Neuron (in vitro differentiated cells): ENCODE results near the gene CXCL1.
"Not testable (repeated sequence)": the region's sequence is repeated elsewhere in the genome, so short reads cannot be mapped to it uniquely, and the experiment has no call there.

Source experiments
- H2AFZ ChIP-seq: one replicate; pipeline ENCODE4 v1.6.1; 2013; ENCODE audit warnings: low read depth, mild to moderate bottlenecking, inconsistent platforms, low read length, moderate library complexity
- H3K27me3 ChIP-seq: one replicate; pipeline ENCODE4 v1.6.1; 2013; ENCODE audit warnings: low read length; ENCODE audit not compliant: insufficient read depth
- H3K36me3 ChIP-seq: one replicate; pipeline ENCODE4 v1.6.1; 2013; ENCODE audit warnings: low read length; ENCODE audit not compliant: insufficient read depth
- H3K4me1 ChIP-seq: one replicate; pipeline ENCODE4 v1.6.1; 2013; ENCODE audit warnings: low read length; ENCODE audit not compliant: insufficient read depth
- H3K4me3 ChIP-seq: 2 replicates; pipeline ENCODE4 v1.5.1; 2013; ENCODE audit warnings: mild to moderate bottlenecking, low read length, moderate library complexity
- H3K9me3 ChIP-seq: one replicate; pipeline ENCODE4 v1.6.1; 2013; ENCODE audit warnings: low read length

The CXCL1 gene

DNA sequence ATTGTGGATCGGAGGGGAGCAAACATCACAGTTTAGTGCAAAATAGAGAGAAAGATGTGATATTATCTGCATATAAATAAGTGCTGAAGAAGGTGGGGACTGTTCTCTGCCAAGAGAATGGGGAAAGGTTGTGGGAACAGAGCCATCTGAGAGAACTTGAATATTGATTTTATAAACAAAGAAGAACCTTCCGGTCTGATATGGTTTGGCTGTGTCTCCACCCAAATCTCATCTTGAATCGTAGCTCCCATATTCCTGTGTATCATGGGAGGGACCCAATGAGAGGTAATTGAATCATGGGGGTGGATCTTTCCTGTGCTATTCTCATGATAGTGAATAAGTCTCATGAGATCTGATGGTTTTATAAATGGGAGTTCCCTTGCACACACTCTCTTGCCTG, 30.1 kb downstream of the CXCL1 start:
- H3K27me3 ChIP-seq, H3K4me3 ChIP-seq, H3K9me3 ChIP-seq, H3K4me1 ChIP-seq, H2AFZ ChIP-seq, H3K36me3 ChIP-seq: not testable (repeated sequence)

DNA sequence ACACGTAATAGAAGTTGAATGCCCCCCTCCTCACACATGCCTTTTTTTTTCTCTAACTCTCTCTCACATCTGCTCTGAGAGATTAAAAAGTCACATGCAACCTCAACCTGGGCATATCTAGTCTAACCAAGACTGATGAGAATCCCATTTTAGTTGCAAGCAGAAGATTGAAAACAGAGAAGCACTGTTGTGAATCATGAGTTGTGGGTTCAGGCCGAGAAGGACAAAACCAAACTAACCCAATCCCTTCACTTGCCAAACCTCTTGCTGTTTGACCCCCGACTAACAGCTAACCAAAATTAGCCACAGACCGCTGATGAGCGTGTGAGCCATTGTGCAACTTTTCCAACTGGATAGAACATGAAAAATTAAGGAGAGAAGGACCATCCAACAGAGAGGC, 31.8 kb downstream of the CXCL1 start:
- H3K4me1 ChIP-seq, result no peaks in the 10 kb centered on the region
- no peaks in the 10 kb centered on the region for H3K9me3 ChIP-seq
- no peaks in the 10 kb centered on the region for H3K27me3 ChIP-seq
- no peak overlapping the region for H3K4me3 ChIP-seq
- no peaks in the 10 kb centered on the region for H3K36me3 ChIP-seq
- no peak overlapping the region for H2AFZ ChIP-seq

DNA sequence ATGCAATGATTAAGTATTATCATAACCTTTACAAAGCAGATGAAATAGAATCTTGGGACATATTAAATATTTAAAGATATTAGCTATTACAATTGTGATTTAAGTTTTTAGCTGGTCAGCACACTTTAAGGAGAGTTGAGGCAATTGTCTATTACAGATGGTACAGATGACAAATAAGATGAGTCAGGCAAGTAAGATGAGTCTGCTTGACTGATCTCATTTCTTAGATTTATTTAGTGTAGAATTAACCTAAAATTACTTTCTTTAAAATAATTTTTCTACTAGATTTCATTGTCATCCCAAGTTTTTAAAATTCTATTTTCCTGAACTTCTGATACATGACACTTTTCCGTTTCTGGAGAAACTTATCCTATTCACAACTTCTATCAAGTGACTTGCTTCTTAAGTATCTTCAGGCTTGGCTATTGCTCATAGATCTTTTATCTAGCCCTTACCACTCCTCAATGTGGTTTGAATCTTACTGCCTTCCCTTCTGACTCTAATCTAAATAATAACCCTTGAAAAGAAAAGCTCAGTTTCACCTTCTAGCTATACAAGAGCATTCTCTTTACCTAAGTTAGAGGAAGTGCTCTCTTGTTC, 32.9 kb downstream of the CXCL1 start:
- no peaks in the 10 kb centered on the region for H3K4me1 ChIP-seq
- H3K9me3 ChIP-seq, result no peaks in the 10 kb centered on the region
- H2AFZ ChIP-seq, result no peak overlapping the region
- H3K4me3 ChIP-seq, result no peak overlapping the region
- no peaks in the 10 kb centered on the region for H3K36me3 ChIP-seq
- H3K27me3 ChIP-seq, result no peaks in the 10 kb centered on the region

DNA sequence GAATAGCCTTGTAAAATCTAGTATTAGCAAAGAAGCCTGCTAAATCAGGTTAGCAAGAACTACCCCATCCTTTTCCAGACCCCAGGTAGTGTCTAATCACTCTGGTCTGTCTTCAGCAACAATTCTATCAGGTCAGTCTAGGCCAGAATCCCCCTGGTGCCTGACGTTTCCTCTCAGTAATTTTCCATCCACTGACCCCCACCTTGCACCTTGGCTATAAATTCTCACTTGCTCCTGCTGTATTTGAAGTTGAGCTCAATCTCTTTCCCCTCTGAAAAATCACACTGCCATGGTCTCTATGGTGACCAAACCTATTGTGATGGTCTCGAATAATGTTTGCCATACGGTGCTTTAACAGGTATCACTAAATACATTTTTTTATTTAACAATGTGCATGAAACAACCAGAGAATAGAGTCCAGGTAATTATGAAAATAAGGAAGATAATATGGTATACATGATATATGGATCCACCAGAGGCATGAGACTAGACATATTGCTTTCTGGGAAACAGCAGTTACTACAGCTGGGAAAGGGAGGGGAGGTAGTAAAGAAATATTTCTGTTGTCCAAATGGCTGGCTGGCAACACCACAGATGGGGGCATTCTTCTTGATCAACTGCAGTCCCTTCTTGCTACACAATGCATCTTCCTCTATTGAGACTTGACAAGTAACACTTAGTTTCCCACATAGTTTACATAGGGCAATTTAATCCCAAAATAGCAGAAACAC, 33.8 kb downstream of the CXCL1 start:
- Histone ChIP-seq H2AFZ (no peak overlapping the region), H3K4me1 (no peaks in the 10 kb centered on the region), H3K4me3 (no peak overlapping the region), H3K9me3 (no peaks in the 10 kb centered on the region), H3K27me3 (no peaks in the 10 kb centered on the region), H3K36me3 (no peaks in the 10 kb centered on the region)

DNA sequence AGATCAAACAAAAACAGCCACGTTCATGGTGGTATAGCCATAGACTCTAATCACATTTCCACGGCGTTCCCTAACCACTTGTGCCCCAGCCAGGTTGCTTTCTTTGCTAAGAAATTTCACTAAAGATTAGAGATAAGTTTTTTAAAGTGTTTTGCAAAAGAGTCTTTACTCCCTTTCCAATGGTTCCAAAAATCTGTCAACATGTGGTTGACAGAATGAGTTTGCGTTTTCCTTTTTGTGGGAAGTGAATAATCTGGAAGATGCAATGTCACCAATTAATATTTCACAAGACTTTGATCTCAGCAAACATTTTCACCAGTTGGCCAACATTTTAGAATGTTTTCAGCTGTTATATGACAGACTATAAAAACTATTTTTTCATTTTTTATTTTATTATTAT, 35.3 kb downstream of the CXCL1 start:
- Histone ChIP-seq H3K27me3 (no peaks in the 10 kb centered on the region), H3K36me3 (no peaks in the 10 kb centered on the region), H3K9me3 (no peaks in the 10 kb centered on the region), H2AFZ (no peak overlapping the region), H3K4me1 (no peaks in the 10 kb centered on the region), H3K4me3 (no peak overlapping the region)

- Histone ChIP-seq H2AFZ (no peak overlapping the region), H3K36me3 (no peaks in the 10 kb centered on the region), H3K27me3 (no peaks in the 10 kb centered on the region), H3K4me3 (no peak overlapping the region), H3K9me3 (no peaks in the 10 kb centered on the region), H3K4me1 (no peaks in the 10 kb centered on the region)
Observed at GRCh38 chr4:73908965-73909364, 39.8 kb downstream of the CXCL1 start.

DNA sequence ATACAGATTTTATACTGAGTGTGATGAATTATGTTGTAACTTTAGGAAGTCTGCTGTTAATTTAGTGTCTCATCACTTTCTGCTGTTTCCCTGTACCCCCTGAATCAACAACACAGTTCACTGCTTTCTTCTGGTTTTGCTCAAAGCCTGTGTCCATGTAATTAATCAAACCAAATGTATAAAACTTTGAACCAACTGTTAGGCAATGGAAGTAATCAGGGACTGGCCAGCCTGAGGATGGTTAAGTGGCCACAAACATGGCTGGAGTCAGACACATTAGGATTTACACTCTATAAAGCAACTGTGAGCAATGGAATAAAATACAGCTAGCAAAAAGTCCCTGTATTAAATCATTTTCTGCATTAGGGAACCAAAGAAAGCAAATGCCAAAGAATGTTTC, 42.6 kb downstream of the CXCL1 start:
- no peak overlapping the region for H3K4me3 ChIP-seq
- H3K27me3 ChIP-seq, result no peaks in the 10 kb centered on the region
- H2AFZ ChIP-seq, result no peak overlapping the region

GRCh38 chr4:73912191-73912590, 43.0 kb downstream of the CXCL1 start:
- Histone ChIP-seq H3K36me3 (no peaks in the 10 kb centered on the region), H3K4me3 (no peak overlapping the region), H3K4me1 (no peaks in the 10 kb centered on the region), H3K9me3 (no peaks in the 10 kb centered on the region), H3K27me3 (no peaks in the 10 kb centered on the region), H2AFZ (no peak overlapping the region)

More for the DNA sequence above, 42.6 kb downstream of the CXCL1 start:
- H3K9me3 ChIP-seq, result no peaks in the 10 kb centered on the region
- H3K36me3 ChIP-seq, result no peaks in the 10 kb centered on the region
- H3K4me1 ChIP-seq, result no peaks in the 10 kb centered on the region

DNA sequence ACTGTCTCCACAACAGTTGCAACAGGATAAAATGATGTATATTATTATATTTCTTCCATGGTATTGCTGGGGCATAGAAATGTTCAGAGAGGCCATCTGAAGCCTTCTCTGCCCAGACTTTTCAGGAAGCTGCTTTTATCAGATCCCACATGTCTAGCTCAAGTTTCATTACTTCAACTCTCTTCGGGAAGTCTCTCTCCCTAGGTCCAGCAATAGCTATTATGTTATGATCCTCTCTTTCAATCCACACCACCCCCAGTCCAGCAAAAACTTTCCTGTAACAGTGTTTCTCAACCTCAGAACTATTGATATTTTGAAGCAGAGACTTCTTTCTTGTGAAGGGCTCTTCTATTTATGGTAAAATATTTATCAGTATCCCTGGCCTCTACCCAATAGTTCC, 44.9 kb downstream of the CXCL1 start:
- H3K4me3 ChIP-seq, result no peak overlapping the region
- no peaks in the 10 kb centered on the region for H3K27me3 ChIP-seq
- H2AFZ ChIP-seq, result no peak overlapping the region

GRCh38 chr4:73916172-73916925, 47.2 kb downstream of the CXCL1 start:
- Histone ChIP-seq H3K4me3 (no peak overlapping the region), H3K4me1 (no peaks in the 10 kb centered on the region), H3K9me3 (no peaks in the 10 kb centered on the region), H3K36me3 (no peaks in the 10 kb centered on the region), H3K27me3 (no peaks in the 10 kb centered on the region), H2AFZ (no peak overlapping the region)

More for the DNA sequence above, 44.9 kb downstream of the CXCL1 start:
- no peaks in the 10 kb centered on the region for H3K4me1 ChIP-seq
- H3K9me3 ChIP-seq, result no peaks in the 10 kb centered on the region
- H3K36me3 ChIP-seq, result no peaks in the 10 kb centered on the region

DNA sequence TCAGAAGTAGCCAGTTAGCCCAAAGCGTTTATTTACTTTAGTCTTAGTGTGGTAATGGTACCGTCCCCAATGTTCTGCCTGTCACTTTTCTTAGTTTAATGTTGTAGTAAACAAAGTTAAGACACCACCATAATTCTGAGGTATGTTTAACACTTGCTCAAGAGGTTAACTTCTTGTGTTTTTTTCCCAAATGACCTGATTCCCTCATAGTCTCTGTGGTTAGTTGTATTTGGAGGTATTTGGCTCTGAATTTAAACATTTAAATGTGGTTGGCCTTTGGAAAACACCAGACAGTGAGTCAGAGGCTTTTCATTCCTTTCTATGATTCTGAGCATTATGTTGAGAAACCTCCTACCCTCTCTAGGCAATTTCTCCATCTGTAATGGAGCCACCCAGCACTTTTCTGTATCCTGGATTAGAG, 47.9 kb downstream of the CXCL1 start:
- no peaks in the 10 kb centered on the region for H3K4me1 ChIP-seq
- H2AFZ ChIP-seq, result no peak overlapping the region
- H3K9me3 ChIP-seq, result no peaks in the 10 kb centered on the region
- H3K27me3 ChIP-seq, result no peaks in the 10 kb centered on the region
- H3K4me3 ChIP-seq, result no peak overlapping the region
- H3K36me3 ChIP-seq, result no peaks in the 10 kb centered on the region

DNA sequence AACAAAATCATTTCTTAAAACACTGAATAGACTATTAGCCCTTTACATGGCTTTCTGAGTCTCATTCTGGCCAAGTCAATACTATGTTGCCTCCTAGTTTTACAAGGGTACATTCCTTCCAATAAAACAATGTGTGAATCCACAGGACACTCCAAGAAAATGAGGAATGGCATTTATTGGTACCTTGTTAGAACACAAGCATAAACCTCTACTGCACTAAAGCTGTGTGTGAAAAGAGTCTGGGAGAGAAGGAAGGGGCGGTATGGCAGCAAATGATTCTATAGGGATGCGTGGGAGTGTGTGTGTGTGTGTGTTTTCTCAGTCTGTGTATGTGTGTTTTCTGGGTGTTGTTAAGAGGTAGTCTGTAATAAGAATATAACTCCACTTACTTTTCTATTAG, 48.9 kb downstream of the CXCL1 start:
- no peaks in the 10 kb centered on the region for H3K9me3 ChIP-seq
- no peaks in the 10 kb centered on the region for H3K27me3 ChIP-seq
- H3K4me3 ChIP-seq, result no peak overlapping the region

DNA sequence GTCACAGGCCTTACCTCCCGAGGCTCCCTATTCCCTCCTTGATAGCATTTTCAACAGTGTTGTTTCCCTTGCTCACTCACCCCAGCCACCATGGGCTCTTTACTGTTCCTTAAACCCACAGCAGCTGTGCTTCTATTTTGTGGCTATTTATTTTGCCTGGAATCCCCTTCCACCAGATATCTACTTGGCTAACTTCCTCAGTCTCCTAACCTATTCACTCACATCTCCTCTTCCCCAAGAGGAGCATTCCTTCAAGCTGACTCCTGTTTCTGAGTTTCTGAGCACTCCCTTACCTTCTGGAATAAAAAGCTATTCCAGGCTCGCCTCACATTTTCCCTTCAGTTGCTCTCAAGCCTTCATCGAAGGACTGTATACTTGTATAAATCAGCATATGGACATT, 50.5 kb downstream of the CXCL1 start:
- Histone ChIP-seq H3K36me3 (no peaks in the 10 kb centered on the region), H3K4me1 (peaks cover 2% of the 10 kb centered on the region), H2AFZ (no peak overlapping the region), H3K9me3 (no peaks in the 10 kb centered on the region), H3K27me3 (no peaks in the 10 kb centered on the region), H3K4me3 (no peak overlapping the region)

More for the DNA sequence above, 48.9 kb downstream of the CXCL1 start:
- Histone ChIP-seq H3K4me1 (peaks cover 1% of the 10 kb centered on the region), H2AFZ (no peak overlapping the region), H3K36me3 (no peaks in the 10 kb centered on the region)
